ENCODE results near the gene CCSER2.

DNA sequence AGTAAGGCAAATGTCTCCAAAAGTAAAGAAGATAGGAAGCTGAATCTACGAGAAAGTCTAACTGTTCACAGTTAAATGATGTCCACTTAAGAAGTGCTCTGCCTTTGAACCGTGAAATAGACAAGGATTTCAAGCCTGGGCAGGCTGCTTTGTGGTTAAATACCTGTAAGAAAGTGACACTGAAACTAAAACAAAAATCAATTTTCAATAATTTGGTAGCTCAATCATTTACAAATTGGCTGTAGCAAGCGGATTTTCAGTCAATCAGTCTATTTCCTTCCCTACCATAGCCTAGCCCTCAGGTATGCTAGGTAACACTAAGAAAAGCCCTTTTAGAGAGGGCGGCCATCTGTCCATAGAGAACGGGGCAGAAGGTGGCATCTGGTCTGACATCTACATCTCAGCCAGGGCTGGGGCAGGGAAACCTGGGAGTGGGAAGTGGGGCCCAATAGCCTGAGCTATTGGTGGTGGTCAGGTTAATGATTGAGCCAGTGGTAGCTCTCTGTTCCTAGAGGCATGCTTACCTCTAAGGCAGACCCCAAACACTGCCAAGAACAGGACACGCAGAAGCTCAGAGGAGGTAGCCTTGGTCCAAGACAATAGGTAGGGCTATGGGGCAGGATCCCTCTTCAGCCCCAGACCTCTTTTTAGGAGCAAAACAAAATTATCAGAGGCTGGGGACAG is 223.2 kb downstream of the CCSER2 start:
- TF ChIP-seq RAD21 (IDR thresholded peaks at IDR 0.05; ENCODE audit: low read length) (no peak), IRF3 (IDR thresholded peaks at IDR 0.05; ENCODE audit: low read depth, low read length) (no peak), CTCF (IDR thresholded peaks at IDR 0.05) (no peak), GABPA (IDR thresholded peaks at IDR 0.05; ENCODE audit: low read depth) (no peak), POLR2AphosphoS5 (IDR thresholded peaks at IDR 0.05; ENCODE audit: low read depth, low read length) (no peak), EZH2phosphoT487 (IDR thresholded peaks at IDR 0.05; ENCODE audit: borderline replicate concordance, low read depth) (no peak), RFX5 (IDR thresholded peaks at IDR 0.05; ENCODE audit: low read length) (no peak), MXI1 (IDR thresholded peaks at IDR 0.05; ENCODE audit: low read depth, low read length) (no peak), TAF1 (IDR thresholded peaks at IDR 0.05; ENCODE audit: borderline replicate concordance, low read depth, low read length) (no peak), RCOR1 (IDR thresholded peaks at IDR 0.05; ENCODE audit: low read length) (no peak), TEAD4 (IDR thresholded peaks at IDR 0.05; ENCODE audit: borderline replicate concordance, insufficient read depth) (no peak)

All from SK-N-SH (cell line).